Psoas muscle (tissue), 8 donors: ENCODE data around the gene LSAMP. TPM values are rescaled to one million over a fixed set of nuclear protein-coding genes. Genes with fewer than 3 reads are reported as not detected.
A peak's percentile ranks its signal among the peaks of the same experiment; 100 is the strongest.

Source experiments
- ATAC-seq, 4 donors: fragments of 200-7000 bp; cut with Tn5 transposase; one replicate each; pipeline ENCODE4 v1.9.1; 2020; ENCODE audit warnings: moderate library complexity in 3 of 4, mild to moderate bottlenecking in 2 of 4
- DNase-seq, 2 donors: peaks; one replicate each; pipeline ENCODE4 v3.0.0-alpha.2; 2020
- H3K27ac ChIP-seq: fragments of 200-600 bp; one replicate; pipeline ENCODE4 v1.8.0; 2022
- H3K27me3 ChIP-seq, 3 donors: fragments of 200-600 bp in 1 of 3; one replicate each; pipeline versions ENCODE4 v1.6.1 to v1.8.0; 2013 to 2022; ENCODE audit warnings: low read length in 2 of 3, mild to moderate bottlenecking in 2 of 3, moderate library complexity in 1 of 3; ENCODE audit not compliant: insufficient read depth in 3 of 3
- H3K36me3 ChIP-seq, 2 donors: fragments of 200-600 bp in 1 of 2; one replicate each; pipeline versions ENCODE4 v1.6.1 to v1.8.0; 2013 to 2022; ENCODE audit warnings: low read depth in 1 of 2, mild to moderate bottlenecking in 1 of 2, moderate library complexity in 1 of 2; ENCODE audit not compliant: insufficient read depth in 1 of 2
- H3K4me1 ChIP-seq: fragments of 200-600 bp; one replicate; pipeline ENCODE4 v1.8.0; 2022
- H3K4me3 ChIP-seq: fragments of 200-600 bp; one replicate; pipeline ENCODE4 v1.8.0; 2022; ENCODE audit warnings: mild to moderate bottlenecking
- H3K9me3 ChIP-seq: fragments of 200-600 bp; one replicate; pipeline ENCODE4 v1.8.0; 2022
- CTCF ChIP-seq: fragments of 200-600 bp; IDR thresholded peaks from one replicate; pipeline ENCODE4 v1.8.0; 2022; ENCODE audit warnings: antibody characterized with exemption
- WGBS, 3 donors: extraction: QIAGEN DNeasy Blood & Tissue Kit; methylation state at CpG; one replicate each; pipeline versions ENCODE4 v1.1.6 to v1.1.7; 2013; 5-methylcytosine and 5-hydroxymethylcytosine counted together
- intact Hi-C, 2 donors: fragments of 100-400 bp; cut with DNase I; formaldehyde crosslinking; loops; one replicate each; pipeline versions ENCODE4 v1.11.0 to v1.14.2; 2022
- polyA plus RNA-seq, 3 donors: library from polyadenylated mRNA; stranded (reverse); fragments of 200-250 nt; gene quantifications; one replicate each; pipeline ENCODE4 v1.2.3, GENCODE V29; 2013
- total RNA-seq, 4 donors: library from RNA; stranded (reverse); fragmentation: NEBNext Ultra II Directional in 2 of 4; extraction: Animal tissue kit (Norgen Biotek cat#: 25700) in 2 of 4; gene quantifications; one replicate each; pipeline versions ENCODE4 v1.2.1 to v1.2.4, GENCODE V29; 2021 to 2023
- donor health status: healthy with polysubstance abuse.
- donor health status: DM: no; HTN: no; CAD: no; lungs with moderate emphysema.
- donor health status: Bipolar disorder and iron deficiency.
- donor health status: healthy.
- donor health status: DM: yes; HTN: yes; CAD: no.
- donor health status: DM: no; HTN: no; CAD: no.
- donor health status: DM: no; HTN: no; CAD: no.
- donor health status: DM: yes; HTN: yes; CAD: no.

Gene LSAMP
- total and polyA plus RNA-seq, 7 donors: 0.01 to 0.17 (median 0.04) TPM; not detected in 4

GRCh38 chr3:116019254-116019763 is 426.0 kb downstream of the LSAMP start:
- H3K27ac ChIP-seq: no peak overlapping the region
- no peaks in the 10 kb centered on the region for H3K9me3 ChIP-seq
- 46 to 64% (median 58%) methylated on average over 4 of the region's 4 CpGs for WGBS, 3 donors
- H3K27me3 ChIP-seq: no peaks in the 10 kb centered on the region
- H3K4me3 ChIP-seq: no peak overlapping the region
- ATAC-seq (no peak), DNase-seq (no peak)
- TF ChIP-seq CTCF: no peak
- H3K36me3 ChIP-seq: no peaks in the 10 kb centered on the region
- intact Hi-C loops: no loop called here
- H3K4me1 ChIP-seq: no peaks in the 10 kb centered on the region

GRCh38 chr3:116018646-116019045 is 426.6 kb downstream of the LSAMP start:
- ATAC-seq (no peak), DNase-seq (no peak)
- TF ChIP-seq CTCF: no peak
- no peaks in the 10 kb centered on the region for H3K36me3 ChIP-seq
- no peaks in the 10 kb centered on the region for H3K9me3 ChIP-seq
- no peak overlapping the region for H3K4me3 ChIP-seq
- H3K27ac ChIP-seq: no peak overlapping the region
- no peaks in the 10 kb centered on the region for H3K27me3 ChIP-seq
- H3K4me1 ChIP-seq: no peaks in the 10 kb centered on the region
- intact Hi-C loops: no loop called here
- 77 to 91% (median 87%) methylated on average over 1 of the region's 1 CpG for WGBS, 3 donors

- H3K27me3 ChIP-seq: no peaks in the 10 kb centered on the region
- DNase-seq: no peak
- no peak overlapping the region for H3K4me3 ChIP-seq
- no peaks in the 10 kb centered on the region for H3K9me3 ChIP-seq
- no peaks in the 10 kb centered on the region for H3K36me3 ChIP-seq
- WGBS, 3 donors: 52 to 69% (median 66%) methylated on average over 2 of the region's 2 CpGs
- no peak for TF ChIP-seq CTCF
- no peak overlapping the region for H3K27ac ChIP-seq
- ATAC-seq: no peak
- intact Hi-C loops: no loop called here
- H3K4me1 ChIP-seq: no peaks in the 10 kb centered on the region
Observed at GRCh38 chr3:116015931-116016330, 429.4 kb downstream of the LSAMP start.

- no peak for DNase-seq
- no peak overlapping the region for H3K4me3 ChIP-seq
- no peak for TF ChIP-seq CTCF
- H3K27me3 ChIP-seq: no peaks in the 10 kb centered on the region
- no peaks in the 10 kb centered on the region for H3K9me3 ChIP-seq
- no peak for ATAC-seq
- H3K27ac ChIP-seq: no peak overlapping the region
- H3K4me1 ChIP-seq: no peaks in the 10 kb centered on the region
- intact Hi-C loops: no loop called here
- WGBS, 3 donors: 80 to 85% (median 82%) methylated on average over 2 of the region's 2 CpGs
- no peaks in the 10 kb centered on the region for H3K36me3 ChIP-seq
Observed at GRCh38 chr3:116007000-116007399, 438.3 kb downstream of the LSAMP start.

- Histone ChIP-seq H3K4me3 (no peak overlapping the region), H3K4me1 (no peaks in the 10 kb centered on the region), H3K27ac (no peak overlapping the region), H3K9me3 (no peaks in the 10 kb centered on the region), H3K27me3 (no peaks in the 10 kb centered on the region), H3K36me3 (no peaks in the 10 kb centered on the region)
- intact Hi-C loops: no loop called here
- peak in 1 of 2 donors; percentile 12 for DNase-seq
- peak in 2 of 4 donors; percentile 49 to 52 for ATAC-seq
- 13 to 20% (median 17%) methylated on average over 4 of the region's 4 CpGs for WGBS, 3 donors
- no peak for TF ChIP-seq CTCF
Observed at GRCh38 chr3:116005404-116005803, 439.9 kb downstream of the LSAMP start.
